ENCODE data around the gene ERAL1.

Gene ERAL1

DNA sequence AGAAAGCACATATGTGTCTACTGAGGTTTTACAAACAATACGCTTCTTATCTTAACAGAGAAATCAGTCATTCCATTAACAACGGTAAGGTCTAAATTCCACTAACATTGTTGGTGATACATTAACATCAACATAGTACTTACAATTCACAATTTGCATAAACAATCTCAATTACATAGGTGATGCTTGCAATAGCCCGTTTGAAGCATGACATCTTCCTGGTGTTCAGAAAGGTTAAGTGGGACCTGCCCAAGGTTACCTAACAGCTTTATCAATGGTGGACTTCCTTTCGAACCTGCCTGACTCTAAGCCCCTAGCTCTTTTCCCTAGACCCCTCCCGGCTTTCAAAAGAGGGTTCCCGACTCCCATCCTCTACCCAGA is 12.9 kb upstream of the ERAL1 start:
- no peak for TF ChIP-seq GATA3 (IDR thresholded peaks at IDR 0.05; ENCODE audit: low read depth, low read length)
- no peak for TF ChIP-seq GATA2 (IDR thresholded peaks at IDR 0.05; ENCODE audit: low read depth, low read length)

DNA sequence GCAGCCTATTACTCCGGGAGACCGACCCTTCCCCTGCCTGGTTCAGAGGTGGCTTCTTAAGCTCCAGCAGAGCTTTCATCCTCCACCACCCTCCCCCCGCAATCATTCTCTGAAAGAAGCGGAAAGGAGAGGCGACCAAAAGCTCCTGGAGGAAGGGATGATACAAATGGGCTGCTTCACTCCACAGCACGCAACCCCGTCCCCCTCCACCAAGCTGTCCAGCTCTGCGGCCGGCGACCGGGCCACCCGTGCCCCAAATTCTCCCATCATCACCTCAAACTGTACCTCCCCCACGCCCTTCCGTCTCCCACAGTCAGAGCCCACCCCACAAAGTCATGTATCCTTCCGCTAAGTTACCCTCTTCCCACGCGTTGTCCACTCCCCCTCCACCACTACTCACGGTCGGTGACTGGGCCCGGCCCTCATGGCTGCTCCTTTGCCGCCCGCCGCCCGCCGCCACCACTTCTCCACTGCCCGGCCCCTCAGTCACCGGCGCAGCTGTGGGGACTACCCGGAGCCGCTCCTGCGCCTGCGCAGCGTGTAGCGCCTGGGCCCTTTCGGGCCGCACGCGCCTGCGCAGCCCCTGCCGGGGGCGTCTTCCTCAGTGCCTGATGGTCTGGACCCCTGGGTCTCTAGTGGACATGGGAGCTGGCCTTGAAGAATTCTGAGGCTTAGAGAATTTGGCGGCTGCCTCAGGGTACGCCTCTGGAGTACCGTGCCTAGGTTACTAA is 12.4 kb upstream of the ERAL1 start, which contains the start of gene FAM222B:
TSS of gene FAM222B (minus strand) at position 509 of the 731 bp plus-strand sequence. CDS start 76,123 bp downstream, outside the sequence.
- TF ChIP-seq GATA2 (IDR thresholded peaks at IDR 0.05; ENCODE audit: low read depth, low read length) (no peak), GATA3 (IDR thresholded peaks at IDR 0.05; ENCODE audit: low read depth, low read length) (no peak)

DNA sequence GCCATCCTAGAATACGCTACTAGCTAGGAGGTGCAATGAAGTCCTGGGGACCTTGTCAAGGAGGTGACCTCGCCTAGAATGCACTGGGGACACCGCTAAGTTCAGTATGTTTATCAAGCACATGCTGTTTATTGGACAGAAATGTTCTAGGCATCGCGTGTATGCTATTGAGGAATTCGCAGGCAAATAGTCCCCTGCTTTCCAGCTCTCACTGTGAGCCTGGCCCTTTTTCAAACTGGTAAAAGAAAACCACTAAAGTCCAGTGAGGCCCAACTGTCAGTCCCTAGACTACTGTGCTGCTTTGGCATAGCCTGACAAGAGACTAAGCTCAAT is 11.0 kb upstream of the ERAL1 start:
- TF ChIP-seq GATA2 (IDR thresholded peaks at IDR 0.05; ENCODE audit: low read depth, low read length): no peak
- no peak for TF ChIP-seq GATA3 (IDR thresholded peaks at IDR 0.05; ENCODE audit: low read depth, low read length)

DNA sequence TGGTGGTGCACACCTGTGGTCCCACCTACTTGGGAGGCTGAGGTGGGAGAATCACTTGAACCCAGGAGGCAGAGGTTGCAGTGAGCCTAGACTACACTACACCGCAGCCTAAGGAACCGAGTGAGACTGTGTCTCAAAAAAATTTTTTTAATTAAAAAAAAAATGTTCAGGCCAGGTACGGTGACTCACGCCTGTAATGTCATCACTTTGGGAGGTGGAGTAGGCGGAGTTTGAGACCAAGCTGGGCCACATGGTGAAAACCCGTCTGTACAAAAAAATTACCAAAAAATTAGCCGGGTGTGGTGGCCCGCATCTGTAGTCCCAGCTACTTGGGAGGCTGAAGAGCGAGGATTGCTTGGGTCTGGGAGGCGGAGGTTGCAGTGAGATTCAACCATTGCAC is 8.6 kb upstream of the ERAL1 start:
- TF ChIP-seq GATA3 (IDR thresholded peaks at IDR 0.05; ENCODE audit: low read depth, low read length) (no peak), GATA2 (IDR thresholded peaks at IDR 0.05; ENCODE audit: low read depth, low read length) (no peak)

DNA sequence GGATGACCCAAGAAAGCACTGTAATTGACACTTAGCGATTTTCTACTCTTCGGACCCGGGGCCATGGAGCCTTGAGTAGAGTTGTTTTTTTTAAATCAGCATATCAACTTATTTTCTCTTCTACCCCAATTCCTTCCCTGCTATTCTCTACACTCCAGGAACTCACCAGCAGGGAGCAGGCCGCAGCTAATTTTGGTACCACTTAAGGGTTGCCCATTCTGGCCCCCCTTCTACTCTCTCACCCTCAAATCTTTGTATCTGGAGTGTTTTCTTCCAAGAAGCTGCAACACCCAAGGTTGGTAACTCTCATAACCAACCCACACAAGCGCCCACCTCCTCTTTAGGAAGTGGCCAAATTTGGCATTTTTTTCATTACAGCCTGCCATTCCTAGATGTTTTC is 5.5 kb upstream of the ERAL1 start:
- TF ChIP-seq GATA2 (IDR thresholded peaks at IDR 0.05; ENCODE audit: low read depth, low read length) (no peak), GATA3 (IDR thresholded peaks at IDR 0.05; ENCODE audit: low read depth, low read length) (no peak)

DNA sequence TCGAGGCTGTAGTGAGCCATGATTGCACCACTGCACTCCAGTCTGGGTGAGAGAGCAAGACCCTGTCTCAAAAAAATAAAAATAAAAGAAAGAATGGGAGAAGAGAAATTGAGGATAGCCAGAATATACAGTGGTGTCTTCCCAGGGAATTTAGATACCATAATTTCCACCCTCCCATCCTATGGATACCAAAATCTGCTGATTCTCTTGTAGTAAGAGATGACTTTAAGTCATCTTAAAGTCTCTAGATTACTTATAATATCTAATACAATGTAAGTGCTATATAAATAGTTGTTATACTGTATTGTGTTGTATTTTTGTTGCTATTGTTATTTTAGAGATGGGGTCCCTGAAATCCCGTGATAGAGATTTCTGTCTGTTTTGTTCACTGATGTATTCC is 1.5 kb upstream of the ERAL1 start:
- no peak for TF ChIP-seq GATA3 (IDR thresholded peaks at IDR 0.05; ENCODE audit: low read depth, low read length)
- TF ChIP-seq GATA2 (IDR thresholded peaks at IDR 0.05; ENCODE audit: low read depth, low read length): no peak

DNA sequence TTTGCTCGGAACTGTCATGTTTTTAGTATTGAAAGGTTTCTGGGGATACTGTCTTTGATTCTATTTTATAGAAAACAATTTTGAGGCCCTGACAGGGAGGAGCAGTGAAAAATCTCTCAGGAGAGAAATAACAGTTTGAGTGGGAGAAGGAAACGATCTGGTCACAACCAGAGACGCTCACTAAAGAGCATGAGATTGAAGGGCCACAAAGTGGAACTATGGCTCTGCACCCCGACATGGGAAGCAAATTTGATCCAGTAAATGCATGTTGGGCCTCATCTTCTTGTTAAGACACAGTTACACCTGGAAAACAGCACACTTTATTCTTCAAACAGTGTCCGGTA is 492 bp downstream of the ERAL1 start:
- TF ChIP-seq GATA2 (IDR thresholded peaks at IDR 0.05; ENCODE audit: low read depth, low read length) (no peak), GATA3 (IDR thresholded peaks at IDR 0.05; ENCODE audit: low read depth, low read length) (no peak)

DNA sequence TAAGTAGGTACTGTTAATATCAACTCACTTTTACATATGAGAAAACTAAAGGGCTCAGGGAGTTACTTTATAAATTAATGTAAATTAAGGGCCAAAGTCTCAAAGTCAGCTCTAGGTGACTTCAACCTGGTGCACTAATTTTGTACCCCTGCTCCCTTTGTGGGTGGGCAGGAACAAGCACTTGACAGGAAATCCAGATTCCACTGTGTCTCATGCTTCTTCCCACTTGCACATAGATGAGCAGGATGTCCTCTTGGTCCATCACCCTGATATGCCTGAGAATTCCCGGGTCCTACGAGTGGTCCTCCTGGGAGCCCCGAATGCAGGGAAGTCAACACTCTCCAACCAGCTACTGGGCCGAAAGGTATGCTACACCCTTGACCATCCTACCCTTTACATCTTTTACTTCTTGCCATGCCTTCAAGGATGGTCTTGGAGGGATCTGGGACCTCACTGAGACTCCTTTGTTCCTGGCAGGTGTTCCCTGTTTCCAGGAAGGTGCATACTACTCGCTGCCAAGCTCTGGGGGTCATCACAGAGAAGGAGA is 1.3 kb downstream of the ERAL1 start:
- TF ChIP-seq GATA3 (IDR thresholded peaks at IDR 0.05; ENCODE audit: low read depth, low read length): no peak
- TF ChIP-seq GATA2 (IDR thresholded peaks at IDR 0.05; ENCODE audit: low read depth, low read length): no peak

DNA sequence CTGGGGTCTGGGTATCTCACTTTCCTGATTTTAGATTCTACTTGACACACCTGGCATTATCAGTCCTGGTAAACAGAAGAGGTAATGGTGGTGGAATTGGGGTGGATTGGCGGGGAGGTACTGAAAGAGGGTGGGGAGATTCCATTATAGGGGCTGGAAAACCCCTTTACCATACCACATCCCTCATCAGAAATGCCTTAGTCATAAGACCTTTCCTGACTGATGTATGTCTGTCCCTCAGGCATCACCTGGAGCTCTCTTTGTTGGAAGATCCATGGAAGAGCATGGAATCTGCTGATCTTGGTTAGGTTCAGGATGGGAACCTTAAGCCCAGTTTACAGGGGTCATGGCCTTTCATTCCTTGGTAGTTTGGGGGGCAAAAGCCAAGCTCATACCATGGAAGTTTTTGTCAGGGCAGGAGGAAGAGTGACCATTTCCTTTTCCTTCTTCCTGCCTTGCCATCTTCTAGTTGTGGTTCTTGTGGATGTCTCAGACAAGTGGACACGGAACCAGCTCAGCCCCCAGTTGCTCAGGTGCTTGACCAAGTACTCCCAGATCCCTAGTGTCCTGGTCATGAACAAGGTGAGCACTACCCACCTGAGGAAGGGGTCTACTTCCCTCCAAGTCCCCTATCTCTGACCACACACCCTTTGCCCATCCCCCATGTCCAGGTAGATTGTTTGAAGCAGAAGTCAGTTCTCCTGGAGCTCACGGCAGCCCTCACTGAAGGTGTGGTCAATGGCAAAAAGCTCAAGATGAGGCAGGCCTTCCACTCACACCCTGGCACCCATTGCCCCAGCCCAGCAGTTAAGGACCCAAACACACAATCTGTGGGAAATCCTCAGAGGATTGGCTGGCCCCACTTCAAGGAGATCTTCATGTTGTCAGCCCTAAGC is 3.3 kb downstream of the ERAL1 start:
- no peak for TF ChIP-seq GATA3 (IDR thresholded peaks at IDR 0.05; ENCODE audit: low read depth, low read length)
- TF ChIP-seq GATA2 (IDR thresholded peaks at IDR 0.05; ENCODE audit: low read depth, low read length): no peak

DNA sequence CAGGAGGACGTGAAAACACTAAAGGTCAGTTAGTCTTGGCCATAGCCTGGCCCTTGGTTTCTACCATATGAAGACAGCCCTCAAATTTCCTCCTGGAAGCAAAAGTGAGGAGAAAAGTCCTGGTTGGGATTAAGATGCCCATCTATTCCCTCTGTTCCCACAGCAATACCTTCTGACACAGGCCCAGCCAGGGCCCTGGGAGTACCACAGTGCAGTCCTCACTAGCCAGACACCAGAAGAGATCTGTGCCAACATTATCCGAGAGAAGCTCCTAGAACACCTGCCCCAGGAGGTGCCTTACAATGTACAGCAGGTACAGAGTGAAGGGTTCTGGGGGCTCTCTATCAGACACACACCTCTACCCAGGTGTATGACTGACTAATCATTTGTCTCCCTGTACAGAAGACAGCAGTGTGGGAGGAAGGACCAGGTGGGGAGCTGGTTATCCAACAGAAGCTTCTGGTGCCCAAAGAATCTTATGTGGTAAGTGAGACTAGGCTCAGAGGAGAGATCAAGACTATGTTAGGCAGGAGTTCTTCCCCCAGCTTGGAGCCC is 4.1 kb downstream of the ERAL1 start:
- TF ChIP-seq GATA3 (IDR thresholded peaks at IDR 0.05; ENCODE audit: low read depth, low read length): no peak
- no peak for TF ChIP-seq GATA2 (IDR thresholded peaks at IDR 0.05; ENCODE audit: low read depth, low read length)

DNA sequence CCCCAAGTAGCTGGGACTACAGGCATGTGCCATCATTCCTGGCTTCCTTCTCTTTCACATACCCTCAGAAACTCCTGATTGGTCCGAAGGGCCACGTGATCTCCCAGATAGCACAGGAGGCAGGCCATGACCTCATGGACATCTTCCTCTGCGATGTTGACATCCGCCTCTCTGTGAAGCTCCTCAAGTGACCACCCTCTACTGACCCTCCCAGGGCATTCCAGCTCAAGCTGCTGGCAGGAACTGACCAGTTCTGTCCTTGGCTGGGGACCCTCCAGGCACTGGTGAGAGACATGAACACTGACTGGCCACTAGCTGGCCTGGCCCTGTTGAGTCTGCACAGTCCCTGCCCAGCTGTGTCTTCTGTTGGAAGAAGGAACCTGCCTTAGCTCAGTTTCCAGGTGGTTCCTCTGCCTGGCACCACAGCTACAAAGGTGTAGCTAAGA is 5.6 kb downstream of the ERAL1 start:
- no peak for TF ChIP-seq GATA3 (IDR thresholded peaks at IDR 0.05; ENCODE audit: low read depth, low read length)
- no peak for TF ChIP-seq GATA2 (IDR thresholded peaks at IDR 0.05; ENCODE audit: low read depth, low read length)

DNA sequence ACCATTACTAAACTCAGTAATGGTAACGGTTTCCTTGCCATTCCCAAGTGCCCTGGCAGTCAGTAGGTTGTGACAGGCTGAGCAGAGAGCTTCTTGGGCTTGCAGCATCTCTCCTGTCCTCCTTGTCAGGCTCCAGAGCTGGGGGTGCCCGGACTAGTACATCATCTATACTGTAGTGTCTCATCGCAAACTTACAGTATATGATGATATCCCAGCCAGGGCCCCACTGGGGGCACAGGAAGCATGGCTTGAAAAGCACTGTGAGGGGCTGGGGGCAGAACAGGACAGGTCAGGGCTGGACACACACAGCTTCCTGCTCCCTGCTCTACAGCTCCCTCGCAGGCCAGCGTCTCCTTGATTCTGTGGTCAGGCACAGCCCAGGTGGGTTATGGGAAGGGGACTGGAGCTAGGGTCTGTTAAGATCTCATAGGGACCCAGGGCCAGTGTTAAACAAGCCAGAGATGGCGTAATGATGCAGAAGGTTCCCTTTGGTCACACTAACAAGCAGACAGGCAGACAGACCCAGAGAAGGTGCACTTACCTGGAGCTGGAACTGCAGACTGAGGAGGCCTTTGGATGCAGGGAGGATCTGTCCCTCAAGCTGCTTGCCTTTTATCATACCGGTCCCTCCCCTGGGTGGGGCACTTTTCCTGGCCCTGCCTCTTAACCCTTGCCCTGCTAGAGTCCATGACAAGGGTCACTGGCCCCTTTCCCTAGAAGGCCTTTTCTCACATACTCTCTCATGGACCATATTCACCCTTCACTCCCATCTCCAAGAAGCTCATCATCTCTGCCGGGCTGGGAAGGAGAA is 6.8 kb downstream of the ERAL1 start:
- TF ChIP-seq GATA2 (IDR thresholded peaks at IDR 0.05; ENCODE audit: low read depth, low read length) (no peak), GATA3 (IDR thresholded peaks at IDR 0.05; ENCODE audit: low read depth, low read length) (no peak)

DNA sequence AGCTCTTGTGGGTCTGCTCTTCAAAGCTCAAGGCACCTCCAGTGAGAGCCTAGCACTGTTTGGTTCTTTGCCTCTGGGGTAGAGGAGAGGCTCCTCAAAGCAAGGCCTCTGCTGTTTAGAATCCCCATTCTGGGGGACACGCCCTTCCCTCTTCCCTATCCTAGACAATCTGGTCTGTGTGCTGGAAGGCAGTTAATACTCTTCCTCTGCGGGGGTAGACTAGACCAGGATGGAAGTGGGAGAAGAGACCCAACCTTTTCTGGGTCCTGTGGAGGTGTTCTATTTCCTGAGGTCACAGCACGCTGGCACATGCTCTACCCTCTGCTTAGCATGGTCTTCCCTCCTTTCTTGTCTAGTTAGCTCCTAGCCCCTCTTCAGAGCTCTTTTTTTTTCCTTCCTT is 7.7 kb downstream of the ERAL1 start:
- TF ChIP-seq GATA3 (IDR thresholded peaks at IDR 0.05; ENCODE audit: low read depth, low read length) (no peak), GATA2 (IDR thresholded peaks at IDR 0.05; ENCODE audit: low read depth, low read length) (no peak)

DNA sequence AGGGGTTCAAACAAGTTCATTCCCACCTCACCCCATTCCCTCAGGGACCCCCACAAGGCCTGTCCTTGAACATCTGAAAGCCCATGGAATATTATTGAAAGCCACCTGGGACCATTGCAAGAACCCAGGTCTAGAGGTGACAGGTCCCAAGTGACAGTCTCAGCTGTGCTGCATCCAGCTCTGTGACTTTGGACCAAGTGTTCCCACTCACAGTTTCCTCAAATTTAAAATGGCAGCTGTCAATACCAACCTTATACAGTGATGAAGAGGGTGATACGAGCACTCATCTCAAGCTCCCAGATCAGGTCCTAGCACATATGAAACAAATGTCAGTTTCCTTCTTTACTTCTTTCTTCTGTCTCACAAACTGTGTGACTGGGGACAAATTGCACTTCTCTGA is 9.1 kb downstream of the ERAL1 start:
- TF ChIP-seq GATA3 (IDR thresholded peaks at IDR 0.05; ENCODE audit: low read depth, low read length) (no peak), GATA2 (IDR thresholded peaks at IDR 0.05; ENCODE audit: low read depth, low read length) (no peak)

Measured in SH-SY5Y (cell line).